ENCODE data around the gene SAMD4B. TPM values are rescaled to one million over a fixed set of nuclear protein-coding genes. Genes with fewer than 3 reads are reported as not detected.

The SAMD4B gene
- total and polyA plus RNA-seq, 10 of the 15 experiments (the other 5 are each of a cell fraction or from before 2014, with no cell fraction given): 2.4 to 43.3 (median 23.9) TPM

DNA sequence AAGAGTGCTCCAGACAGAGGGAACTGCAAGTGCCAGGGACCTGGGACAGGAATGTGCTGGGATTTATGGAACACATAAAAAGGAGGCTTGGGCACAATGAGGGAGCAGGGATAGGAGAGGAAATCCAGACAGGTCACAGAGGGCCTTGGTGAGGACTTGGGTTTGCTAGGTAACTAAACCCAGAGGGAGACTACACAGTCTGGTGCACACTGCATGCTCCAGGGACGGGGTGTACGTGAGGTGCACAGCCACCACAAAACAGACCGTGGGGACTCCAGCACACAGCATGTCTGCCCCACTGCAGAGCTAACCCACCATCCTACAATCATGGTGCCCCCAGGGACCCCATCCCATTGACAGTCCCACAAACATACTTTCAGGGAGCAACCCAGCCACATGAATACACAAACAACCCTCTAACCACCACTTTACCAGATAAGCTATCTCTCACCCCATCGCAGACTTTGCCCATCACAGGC lies 58.9 kb downstream of the SAMD4B start:
- TF ChIP-seq IKZF2 (IDR thresholded peaks at IDR 0.05) (0 out of 4 replicates have a peak, but pooled peaks of 1 of the 2 experiments have one; percentile 25), DPF2 (IDR thresholded peaks at IDR 0.05) (peak; percentile 10; the same call in 1 of the 2 replicates), NR2C1 (IDR thresholded peaks at IDR 0.05) (no peak), HDGF (IDR thresholded peaks at IDR 0.05) (peak; percentile 95), PAX5 (IDR thresholded peaks at IDR 0.05; ENCODE audit: borderline replicate concordance, low read depth, low read length) (peak; percentile 4; the same call in 1 of the 2 replicates), RAD51 (IDR thresholded peaks at IDR 0.05) (no peak), HDAC6 (IDR thresholded peaks at IDR 0.05; ENCODE audit: unreplicated experiment) (no peak), CHD4 (IDR thresholded peaks at IDR 0.05) (no peak), EZH2 (IDR thresholded peaks at IDR 0.05; ENCODE audit: borderline replicate concordance, control insufficient read depth, low read depth, low read length) (no peak), SPI1 (IDR thresholded peaks at IDR 0.05; ENCODE audit: borderline replicate concordance, insufficient read depth, low read depth, low read length) (0 out of 2 replicates have a peak, but pooled peaks have one; percentile 0), GATAD2B (conservative IDR thresholded peaks at IDR 0.05; ENCODE audit: low read depth) (0 out of 2 replicates have a peak, but pooled peaks have one; percentile 25), MEF2B (IDR thresholded peaks at IDR 0.05; ENCODE audit: partially characterized antibody, poor library complexity, severe bottlenecking) (peak; percentile 83), BMI1 (IDR thresholded peaks at IDR 0.05; ENCODE audit: borderline replicate concordance) (peak; percentile 10; the same call in 1 of the 2 replicates), CHD1 (IDR thresholded peaks at IDR 0.05; ENCODE audit: low read depth, low read length) (0 out of 2 replicates have a peak, but pooled peaks have one; percentile 61)
- TF ChIP-seq, protein P1, sequence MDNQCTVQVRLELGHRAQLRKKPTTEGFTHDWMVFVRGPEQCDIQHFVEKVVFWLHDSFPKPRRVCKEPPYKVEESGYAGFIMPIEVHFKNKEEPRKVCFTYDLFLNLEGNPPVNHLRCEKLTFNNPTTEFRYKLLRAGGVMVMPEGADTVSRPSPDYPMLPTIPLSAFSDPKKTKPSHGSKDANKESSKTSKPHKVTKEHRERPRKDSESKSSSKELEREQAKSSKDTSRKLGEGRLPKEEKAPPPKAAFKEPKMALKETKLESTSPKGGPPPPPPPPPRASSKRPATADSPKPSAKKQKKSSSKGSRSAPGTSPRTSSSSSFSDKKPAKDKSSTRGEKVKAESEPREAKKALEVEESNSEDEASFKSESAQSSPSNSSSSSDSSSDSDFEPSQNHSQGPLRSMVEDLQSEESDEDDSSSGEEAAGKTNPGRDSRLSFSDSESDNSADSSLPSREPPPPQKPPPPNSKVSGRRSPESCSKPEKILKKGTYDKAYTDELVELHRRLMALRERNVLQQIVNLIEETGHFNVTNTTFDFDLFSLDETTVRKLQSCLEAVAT (IDR thresholded peaks at IDR 0.05): peak; percentile 97
- TF ChIP-seq, protein P2, sequence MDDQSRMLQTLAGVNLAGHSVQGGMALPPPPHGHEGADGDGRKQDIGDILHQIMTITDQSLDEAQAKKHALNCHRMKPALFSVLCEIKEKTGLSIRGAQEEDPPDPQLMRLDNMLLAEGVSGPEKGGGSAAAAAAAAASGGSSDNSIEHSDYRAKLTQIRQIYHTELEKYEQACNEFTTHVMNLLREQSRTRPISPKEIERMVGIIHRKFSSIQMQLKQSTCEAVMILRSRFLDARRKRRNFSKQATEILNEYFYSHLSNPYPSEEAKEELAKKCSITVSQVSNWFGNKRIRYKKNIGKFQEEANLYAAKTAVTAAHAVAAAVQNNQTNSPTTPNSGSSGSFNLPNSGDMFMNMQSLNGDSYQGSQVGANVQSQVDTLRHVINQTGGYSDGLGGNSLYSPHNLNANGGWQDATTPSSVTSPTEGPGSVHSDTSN (IDR thresholded peaks at IDR 0.05; ENCODE audit: insufficient replicate concordance, low read depth, low read length): peak; percentile 4
- Histone ChIP-seq H3K79me2 (ENCODE audit: control insufficient read depth, insufficient read depth, low read length) (peaks cover 31% of the 10 kb centered on the region), H4K20me1 (ENCODE audit: control insufficient read depth, insufficient read depth) (no peaks in the 10 kb centered on the region), H3K9me3 (replicated peaks; ENCODE audit: control insufficient read depth, insufficient read depth, low read length) (no peaks in the 10 kb centered on the region), H3K4me3 (peak overlapping the region; percentile 9; the same call in 1 of the 2 replicates), H3K27ac (ENCODE audit: control insufficient read depth, insufficient read depth) (peak overlapping the region; percentile 100), H3K4me2 (ENCODE audit: control insufficient read depth, insufficient read depth) (peak overlapping the region; percentile 100), H2AFZ (ENCODE audit: control insufficient read depth, low read depth, low read length) (peak overlapping the region; percentile 40), H3K36me3 (ENCODE audit: control insufficient read depth in 2 of 2, insufficient read depth in 2 of 2, low read length in 1 of 2) (peaks cover 0 to 5% of the 10 kb centered on the region in 2 experiments; a peak in 1 of 4 replicates), H3K9ac (ENCODE audit: control insufficient read depth, insufficient read depth, low read length) (peak overlapping the region; percentile 90), H3K4me1 (ENCODE audit: control insufficient read depth, insufficient read depth, low read length) (peaks cover 77% of the 10 kb centered on the region), H3K27me3 (replicated peaks in 1 of 2; ENCODE audit: control insufficient read depth in 2 of 2, insufficient read depth in 2 of 2, low read length in 1 of 2) (no peaks in the 10 kb centered on the region)
- ATAC-seq: peak; percentile 8
- ChIA-PET SMC1A (ENCODE audit: uncharacterized antibody, unreplicated experiment) (interaction anchor here (0.8 to 8.7 kb wide), 3 partner anchors 11 to 844 kb away, joined by 3 to 146 read pairs (median 3); partner anchors contain the start of gene PLEKHG2), RAD21 (ENCODE audit: unreplicated experiment) (interaction anchor here (0.5 to 6.7 kb wide), 7 partner anchors 10 to 163 kb away, joined by 3 to 159 read pairs (median 4); partner anchors contain the start of genes EID2B, MED29, PAF1 and PLEKHG2), CTCF (interaction anchor here (1.0 to 7.4 kb wide), 4 partner anchors 8 to 132 kb away, joined by 4 to 218 read pairs (median 14); partner anchors contain the start of genes EID2B and PLEKHG2), POLR2A (interaction anchor here (0.7 to 2.9 kb wide), 7 partner anchors 10 to 445 kb away, joined by 3 to 37 read pairs (median 12); partner anchors contain the start of genes FBL, MED29, PAF1 and PLEKHG2)
- intact Hi-C loops (cut with micrococcal nuclease; ENCODE audit: unreplicated experiment) (loop anchor here (1.0 to 10.0 kb wide), 2 partner anchors 11 to 426 kb away; partner anchors contain the start of genes FBXO17 and PLEKHG2), in situ Hi-C loops (cut with MboI) (no loop called here)
- no peak for DNase-seq (ENCODE audit: low read depth, low spot score)
- FAIRE-seq: no peak
- BruUV-seq (replicated peaks): TSS peak; percentile 88
- WGBS (ENCODE audit: insufficient coverage, insufficient replicate concordance, low lambda C conversion rate, missing lambda C conversion rate): 0% methylated on average over 4 of the region's 4 CpGs
